Hematopoietic multipotent progenitor cell (in vitro differentiated cells): Measurements from ENCODE around the gene TRNAU1AP. TPM values are rescaled to one million over a fixed set of nuclear protein-coding genes. Genes with fewer than 3 reads are reported as not detected.
"Not testable (repeated sequence)": the region's sequence is repeated elsewhere in the genome, so short reads cannot be mapped to it uniquely, and the experiment has no call there.

ENCODE experiments used
- DNase-seq, 3 donors: peaks; one replicate each; pipeline ENCODE4 v3.0.0-alpha.2; 2011 to 2015; ENCODE audit warnings: low read depth in 2 of 3, low spot score in 2 of 3
- total RNA-seq: library from RNA; depleted of rRNA; stranded (reverse); fragments of >200 nt; gene quantifications from one replicate; pipeline ENCODE4 v1.2.3, GENCODE V29; 2012

TRNAU1AP gene
- total RNA-seq, result 20.2 TPM

GRCh38 chr1:28552758-28553663 lies at the start of gene TRNAU1AP:
Gene TRNAU1AP (plus strand): TSS chr1:28553085. CDS start chr1:28553111, 26 bp downstream.
- DNase-seq, result peak; percentile 88 to 97 (median 96)

- DNase-seq, result no peak
These were observed 49.8 kb upstream of the TRNAU1AP start for GRCh38 chr1:28503117-28503516.

DNA sequence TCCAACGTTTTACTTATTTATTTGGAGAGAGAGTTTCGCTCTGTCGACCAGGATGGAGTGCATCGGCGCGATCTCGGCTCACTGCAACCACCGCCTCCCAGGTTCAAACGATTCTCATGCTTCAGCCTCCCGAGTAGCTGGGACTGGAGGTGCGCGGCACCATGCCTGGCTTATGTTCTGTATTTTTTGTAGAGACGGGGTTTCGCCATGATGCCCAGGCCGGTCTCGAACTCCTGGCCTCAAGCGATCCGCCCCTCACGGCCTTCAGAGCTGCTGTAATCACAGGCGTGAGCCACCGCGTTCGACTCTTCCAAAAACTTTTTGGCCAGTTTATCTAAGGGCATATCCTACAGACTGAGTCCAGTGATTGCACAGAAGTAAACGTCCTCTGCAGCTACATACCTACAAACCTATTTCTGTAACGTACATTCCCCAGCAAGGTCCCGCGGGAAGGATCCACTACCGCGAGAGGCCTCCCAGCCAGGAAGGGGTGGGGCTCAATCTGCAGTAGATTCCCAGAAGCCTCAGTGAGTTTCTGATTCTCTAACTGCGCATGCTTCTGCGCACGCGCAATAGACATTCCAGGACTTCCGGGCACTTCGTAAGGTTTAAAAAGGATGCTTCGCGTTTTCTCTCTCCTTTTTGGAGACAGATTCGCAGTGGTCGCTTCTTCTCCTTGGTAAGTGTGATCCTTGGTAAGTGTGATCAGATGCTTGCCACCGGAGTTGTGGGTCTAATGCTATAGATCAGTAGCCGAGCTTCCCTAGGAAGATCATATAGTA lies 47.3 kb upstream of the TRNAU1AP start, which contains the start of gene RCC1:
RCC1 (plus strand) TSS at position 638 of the 782 bp plus-strand sequence. CDS start 23,824 bp downstream, outside the sequence.
- DNase-seq, result peak; percentile 88 to 99 (median 98)

DNA sequence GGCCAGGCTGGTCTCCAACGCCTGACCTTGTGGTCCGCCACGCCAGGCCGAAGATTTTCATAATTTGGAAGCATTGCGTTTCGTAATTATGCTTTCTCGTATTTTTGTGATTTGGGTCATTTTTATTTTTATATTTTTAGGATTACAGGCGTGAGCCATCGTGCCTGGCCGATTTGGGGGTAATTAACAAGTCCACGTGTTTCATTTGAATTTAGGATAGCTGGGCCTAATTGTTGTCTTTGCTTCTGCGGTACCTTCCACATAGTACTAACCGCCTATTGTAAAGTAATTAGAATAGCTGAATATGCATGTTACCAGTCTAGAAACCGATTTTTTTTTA lies 46.0 kb upstream of the TRNAU1AP start:
- no peak for DNase-seq

DNA sequence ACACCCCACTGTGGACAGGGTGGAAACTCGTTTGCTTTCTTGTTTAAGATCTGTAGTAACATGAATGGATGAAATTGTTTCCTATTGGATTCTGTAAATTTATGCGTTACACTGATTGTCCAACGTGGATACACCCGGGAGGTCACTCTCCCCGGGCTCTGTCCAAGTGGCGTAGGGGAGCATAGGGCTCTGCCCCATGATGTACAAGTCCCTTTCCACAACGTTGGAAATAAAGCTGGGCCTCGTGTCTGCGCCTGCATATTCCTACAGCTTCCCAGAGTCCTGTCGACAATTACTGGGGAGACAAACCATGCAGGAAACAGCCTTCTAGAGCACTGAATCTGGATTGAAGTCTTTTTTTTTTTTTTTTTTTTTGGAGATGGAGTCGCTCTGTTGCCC lies 45.6 kb upstream of the TRNAU1AP start:
- no peak for DNase-seq

GRCh38 chr1:28507646-28508434 lies 45.0 kb upstream of the TRNAU1AP start:
- DNase-seq, result no peak

DNA sequence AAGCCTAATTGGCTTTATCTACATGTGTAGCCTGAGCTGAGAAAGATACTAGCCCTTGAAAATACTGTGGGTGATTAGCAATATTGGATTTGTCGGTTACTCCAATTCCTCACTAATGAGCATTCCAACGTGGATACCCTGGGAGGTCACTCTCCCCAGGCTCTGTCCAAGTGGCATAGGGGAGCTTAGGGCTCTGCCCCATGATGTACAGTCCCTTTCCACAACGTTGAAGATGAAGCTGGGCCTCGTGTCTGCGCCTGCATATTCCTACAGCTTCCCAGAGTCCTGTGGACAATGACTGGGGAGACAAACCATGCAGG lies 44.5 kb upstream of the TRNAU1AP start:
- DNase-seq, result no peak

GRCh38 chr1:28509705-28510272 lies 43.1 kb upstream of the TRNAU1AP start:
- DNase-seq, result no peak

- DNase-seq, result no peak
These were observed 42.5 kb upstream of the TRNAU1AP start for GRCh38 chr1:28510273-28510969.

GRCh38 chr1:28510970-28511440 lies 41.9 kb upstream of the TRNAU1AP start:
- DNase-seq, result peak in 1 of 3 donors; percentile 8

- no peak for DNase-seq
These were observed 40.8 kb upstream of the TRNAU1AP start for GRCh38 chr1:28512058-28512611.

GRCh38 chr1:28514445-28514933 lies 38.4 kb upstream of the TRNAU1AP start:
- not testable (repeated sequence) for DNase-seq

DNA sequence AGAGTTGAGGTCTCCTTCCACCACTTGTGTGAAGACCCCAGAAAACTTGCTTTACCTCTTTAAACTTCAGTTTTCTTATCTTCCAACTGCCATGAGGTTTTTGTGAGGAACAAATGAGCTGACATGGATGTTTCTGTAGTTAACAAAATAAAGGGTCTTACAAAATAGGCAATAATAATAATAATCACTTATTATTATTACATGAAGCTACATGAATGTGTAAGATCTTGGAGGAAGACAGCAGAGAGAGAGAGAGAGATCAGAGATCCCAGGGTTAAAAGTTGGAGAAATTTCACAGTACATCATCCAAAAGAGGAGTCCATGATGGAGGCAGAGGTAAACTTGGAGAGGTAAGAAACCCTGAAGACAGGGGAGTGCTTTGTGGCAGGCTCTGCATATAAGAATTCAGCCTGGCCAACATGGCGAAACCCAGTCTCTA lies 36.3 kb upstream of the TRNAU1AP start:
- DNase-seq, result no peak

DNA sequence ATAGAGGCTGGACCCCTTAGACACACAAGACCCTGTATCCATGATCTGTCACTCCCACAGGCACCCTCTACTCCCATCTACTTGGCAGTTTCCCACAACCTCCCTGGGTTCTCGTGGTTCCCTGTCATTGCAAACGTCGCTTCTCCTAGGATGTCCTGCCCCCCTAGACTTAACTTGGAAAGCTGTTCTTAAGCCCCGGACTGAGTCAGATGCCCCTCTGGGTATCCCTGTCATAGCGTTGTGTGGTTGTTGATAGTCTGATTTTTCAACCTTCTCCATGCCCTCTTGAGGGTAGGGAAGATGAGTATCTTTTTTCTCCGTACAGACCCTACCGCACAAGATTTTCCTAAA lies 35.3 kb upstream of the TRNAU1AP start:
- DNase-seq, result no peak

GRCh38 chr1:28518000-28518744 lies 34.7 kb upstream of the TRNAU1AP start:
- peak; percentile 77 to 91 (median 89) for DNase-seq

GRCh38 chr1:28518745-28519341 lies 34.0 kb upstream of the TRNAU1AP start:
- peak in 1 of 3 donors; percentile 25 for DNase-seq

- DNase-seq, result no peak
These were observed 32.7 kb upstream of the TRNAU1AP start for GRCh38 chr1:28519946-28520725.
